WTC11 (cell line): ENCODE results near the gene ING2. TPM values are rescaled to one million over a fixed set of nuclear protein-coding genes. Genes with fewer than 3 reads are reported as not detected.

Experiments used
- ATAC-seq: fragments of 200-7000 bp; cut with Tn5 transposase; 2 replicates; pipeline ENCODE4 v1.10.0; 2021; ENCODE audit warnings: mild to moderate bottlenecking, moderate library complexity
- CTCF ChIA-PET: fragments of 300-600 bp; sonication (Branson Sonifier 250); formaldehyde crosslinking; loops from one replicate; lab custom pipeline; 2021; ENCODE audit warnings: antibody characterized with exemption; lab: Charles Lee
- POLR2A ChIA-PET: fragments of 350-600 bp; sonication (Branson Sonifier 250); formaldehyde crosslinking; loops from one replicate; lab custom pipeline; 2021; ENCODE audit warnings: antibody characterized with exemption; lab: Charles Lee
- DNase-seq: peaks from one replicate; pipeline ENCODE4 v3.0.0; 2021; ENCODE audit warnings: low spot score
- H3K27ac Mint-ChIP-seq: 2 replicates; pipeline ENCODE4 v1.8.0; 2021; ENCODE audit warnings: mixed read lengths
- H3K27me3 Mint-ChIP-seq: 2 replicates; pipeline ENCODE4 v1.8.0; 2021; ENCODE audit warnings: low read depth, mild to moderate bottlenecking, moderate library complexity, mixed read lengths
- H3K36me3 Mint-ChIP-seq: 2 replicates; pipeline ENCODE4 v1.8.0; 2021; ENCODE audit warnings: mixed read lengths
- H3K4me1 Mint-ChIP-seq: 2 replicates; pipeline ENCODE4 v1.8.0; 2022; ENCODE audit warnings: mixed read lengths
- H3K4me3 Mint-ChIP-seq: 2 replicates; pipeline ENCODE4 v1.8.0; 2021; ENCODE audit warnings: mild to moderate bottlenecking, moderate library complexity, mixed read lengths
- H3K9me3 Mint-ChIP-seq: 2 replicates; pipeline ENCODE4 v1.8.0; 2021; ENCODE audit warnings: mixed read lengths
- CBFB ChIP-seq: sonication (generic); formaldehyde crosslinking; IDR thresholded peaks from 2 replicates; pipeline ENCODE4 v1.8.1; 2022; ENCODE audit warnings: mild to moderate bottlenecking, low read depth, missing genetic modification reagents
- CREM ChIP-seq: sonication (generic); formaldehyde crosslinking; IDR thresholded peaks from 2 replicates; pipeline ENCODE4 v1.8.1; 2022; ENCODE audit warnings: mild to moderate bottlenecking, missing genetic modification reagents, moderate library complexity
- FOXJ3 ChIP-seq: sonication (generic); formaldehyde crosslinking; IDR thresholded peaks from 2 replicates; pipeline ENCODE4 v1.9.0; 2021; ENCODE audit warnings: missing genetic modification reagents, mild to moderate bottlenecking, borderline replicate concordance
- HMGA2 ChIP-seq: fragments of 250-450 bp; sonication (Bioruptor Pico); IDR thresholded peaks from 2 replicates; pipeline ENCODE4 v1.4.0; 2021; ENCODE audit warnings: mild to moderate bottlenecking, moderate library complexity
- JUN ChIP-seq: sonication (generic); formaldehyde crosslinking; IDR thresholded peaks from 2 replicates; pipeline ENCODE4 v1.8.0; 2023; ENCODE audit warnings: mild to moderate bottlenecking, missing genetic modification reagents
- KAT7 ChIP-seq: sonication (generic); formaldehyde crosslinking; IDR thresholded peaks from 2 replicates; pipeline ENCODE4 v1.8.1; 2023; ENCODE audit warnings: missing genetic modification reagents, mild to moderate bottlenecking, borderline replicate concordance
- MXD4 ChIP-seq: fragments of 250-450 bp; sonication (Bioruptor Pico); IDR thresholded peaks from 2 replicates; pipeline ENCODE4 v1.8.0; 2021; ENCODE audit warnings: mild to moderate bottlenecking, moderate library complexity, borderline replicate concordance
- NFE2L1 ChIP-seq: sonication (generic); formaldehyde crosslinking; IDR thresholded peaks from 2 replicates; pipeline ENCODE4 v1.8.1; 2023; ENCODE audit warnings: missing genetic modification reagents
- NR2C2 ChIP-seq: sonication (generic); formaldehyde crosslinking; IDR thresholded peaks from 2 replicates; pipeline ENCODE4 v1.8.0; 2022; ENCODE audit warnings: mild to moderate bottlenecking, missing genetic modification reagents
- NR3C1 ChIP-seq: sonication (generic); formaldehyde crosslinking; conservative IDR thresholded peaks from 2 replicates; pipeline ENCODE4 v1.8.1; 2023; ENCODE audit warnings: low read depth, mild to moderate bottlenecking, missing genetic modification reagents
- RORB ChIP-seq: fragments of 250-450 bp; sonication (Bioruptor Pico); IDR thresholded peaks from 2 replicates; pipeline ENCODE4 v1.9.0; 2021; ENCODE audit warnings: mild to moderate bottlenecking
- SOX15 ChIP-seq: fragments of 250-450 bp; sonication (Bioruptor Pico); IDR thresholded peaks from 2 replicates; pipeline ENCODE4 v1.9.0; 2021; ENCODE audit warnings: mild to moderate bottlenecking
- TP53 ChIP-seq: sonication (generic); formaldehyde crosslinking; IDR thresholded peaks from 2 replicates; pipeline ENCODE4 v1.8.1; 2023; ENCODE audit warnings: mild to moderate bottlenecking, missing genetic modification reagents
- ZBTB21 ChIP-seq: sonication (generic); formaldehyde crosslinking; IDR thresholded peaks from 2 replicates; pipeline ENCODE4 v1.8.1; 2023; ENCODE audit warnings: mild to moderate bottlenecking, missing genetic modification reagents, borderline replicate concordance
- ZNF121 ChIP-seq: sonication (generic); formaldehyde crosslinking; IDR thresholded peaks from 2 replicates; pipeline ENCODE4 v1.8.0; 2023; ENCODE audit warnings: missing genetic modification reagents
- ZNF416 ChIP-seq: fragments of 250-450 bp; sonication (Bioruptor Pico); IDR thresholded peaks from 2 replicates; pipeline ENCODE4 v1.9.0; 2021; ENCODE audit warnings: mild to moderate bottlenecking, inconsistent platforms
- total RNA-seq: library from RNA; stranded (reverse); gene quantifications from 3 replicates; pipeline ENCODE4 v1.2.3, GENCODE V29; 2021
- TF ChIP-seq, protein P1 (sequence below): sonication (generic); formaldehyde crosslinking; IDR thresholded peaks from 2 replicates; pipeline ENCODE4 v1.8.1; 2023; ENCODE audit warnings: mild to moderate bottlenecking, missing genetic modification reagents, moderate library complexity
- TF ChIP-seq, protein P2 (sequence below): sonication (generic); formaldehyde crosslinking; IDR thresholded peaks from 2 replicates; pipeline ENCODE4 v1.8.0; 2022; ENCODE audit warnings: mild to moderate bottlenecking, missing genetic modification reagents
- TF ChIP-seq, protein P3 (sequence below): sonication (generic); formaldehyde crosslinking; IDR thresholded peaks from 2 replicates; pipeline ENCODE4 v1.8.1; 2022; ENCODE audit warnings: mild to moderate bottlenecking, moderate library complexity, missing genetic modification reagents
- TF ChIP-seq, protein P4 (sequence below): fragments of 200-600 bp; IDR thresholded peaks from 2 replicates; pipeline ENCODE4 v1.8.0; 2022; ENCODE audit warnings: antibody characterized with exemption
- TF ChIP-seq, protein P5 (sequence below): sonication (generic); formaldehyde crosslinking; conservative IDR thresholded peaks from 2 replicates; pipeline ENCODE4 v1.8.1; 2022; ENCODE audit warnings: mild to moderate bottlenecking, missing genetic modification reagents
- TF ChIP-seq, protein P6 (sequence below): sonication (generic); formaldehyde crosslinking; IDR thresholded peaks from 2 replicates; pipeline ENCODE4 v1.8.1; 2022; ENCODE audit warnings: low read depth, missing genetic modification reagents, borderline replicate concordance
- TF ChIP-seq, protein P7 (sequence below): sonication (generic); formaldehyde crosslinking; IDR thresholded peaks from 2 replicates; pipeline ENCODE4 v1.8.0; 2022; ENCODE audit warnings: missing genetic modification reagents

Gene ING2
- total RNA-seq, 1 experiment from 2014 or later: 12.0 TPM

DNA sequence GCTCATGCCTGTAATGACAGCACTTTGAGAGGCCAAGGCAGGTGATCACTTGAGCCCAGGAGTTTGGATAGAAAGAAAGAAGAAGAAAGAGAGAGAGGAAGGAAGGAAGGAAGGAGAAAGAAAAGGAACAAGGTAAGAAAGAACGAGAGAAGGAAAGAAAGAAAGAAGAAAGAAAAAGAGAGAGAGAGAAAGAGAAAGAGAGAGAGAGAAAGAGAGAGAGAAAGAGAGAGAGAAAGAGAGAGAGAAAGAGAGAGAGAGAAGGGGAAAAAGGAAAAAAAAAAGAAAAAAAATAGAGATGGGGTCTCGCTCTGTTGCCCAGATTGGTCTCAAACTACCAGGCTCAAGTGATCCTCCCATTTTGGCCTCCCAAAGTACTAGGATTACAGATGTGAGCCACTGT is 22.5 kb downstream of the ING2 start:
- TF ChIP-seq CREM (CRISPR knock-in tag) (no peak), MXD4 (CRISPR knock-in tag) (no peak), ZNF121 (CRISPR knock-in tag) (no peak), JUN (no peak), ZNF416 (no peak), NFE2L1 (CRISPR knock-in tag) (no peak), FOXJ3 (CRISPR knock-in tag) (no peak), NR3C1 (CRISPR knock-in tag) (no peak), ZBTB21 (CRISPR knock-in tag) (no peak)
- TF ChIP-seq, protein P1, sequence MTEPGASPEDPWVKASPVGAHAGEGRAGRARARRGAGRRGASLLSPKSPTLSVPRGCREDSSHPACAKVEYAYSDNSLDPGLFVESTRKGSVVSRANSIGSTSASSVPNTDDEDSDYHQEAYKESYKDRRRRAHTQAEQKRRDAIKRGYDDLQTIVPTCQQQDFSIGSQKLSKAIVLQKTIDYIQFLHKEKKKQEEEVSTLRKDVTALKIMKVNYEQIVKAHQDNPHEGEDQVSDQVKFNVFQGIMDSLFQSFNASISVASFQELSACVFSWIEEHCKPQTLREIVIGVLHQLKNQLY: no peak
- Mint-ChIP-seq H3K36me3 (no peaks in the 10 kb centered on the region), H3K4me1 (no peaks in the 10 kb centered on the region), H3K27me3 (no peaks in the 10 kb centered on the region; the same call in 1 of the 2 replicates), H3K9me3 (no peaks in the 10 kb centered on the region), H3K4me3 (no peak overlapping the region), H3K27ac (no peak overlapping the region)
- CTCF ChIA-PET: no interaction called here
- POLR2A ChIA-PET: no interaction called here
- DNase-seq (no peak), ATAC-seq (no peak)

DNA sequence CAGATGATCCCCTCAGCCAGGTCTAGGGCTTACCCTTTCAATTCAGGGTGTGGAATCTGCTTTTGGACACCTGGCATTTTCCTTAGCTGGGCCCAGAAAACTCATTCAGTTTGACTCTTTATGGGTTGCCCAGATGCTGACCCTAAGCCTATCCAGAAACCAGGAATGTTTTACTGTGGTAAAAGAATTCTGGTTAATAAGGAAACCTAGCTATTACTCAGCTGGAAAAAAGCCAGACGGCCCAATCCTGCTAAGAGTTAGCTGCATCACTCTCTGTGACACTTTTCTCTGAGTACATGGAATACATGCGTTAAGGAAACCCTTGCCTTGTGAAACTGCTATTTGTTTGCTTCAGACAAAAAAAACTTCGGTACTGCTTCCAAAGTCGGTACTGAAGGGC is 28.0 kb downstream of the ING2 start:
- Mint-ChIP-seq H3K27ac (no peak overlapping the region), H3K9me3 (no peaks in the 10 kb centered on the region), H3K36me3 (no peaks in the 10 kb centered on the region), H3K4me1 (peaks cover 4% of the 10 kb centered on the region), H3K4me3 (no peak overlapping the region), H3K27me3 (no peaks in the 10 kb centered on the region; the same call in 1 of the 2 replicates)
- DNase-seq (no peak), ATAC-seq (no peak)
- POLR2A ChIA-PET: interaction anchor here (0.6 kb wide), 2 partner anchors 419 to 695 kb away, joined by 3 read pairs; no protein-coding TSS in a partner anchor
- TF ChIP-seq TP53 (no peak), NR3C1 (CRISPR knock-in tag) (no peak), KAT7 (CRISPR knock-in tag) (no peak)
- CTCF ChIA-PET: interaction anchor here (1.5 kb wide), 1 partner anchor 67 kb away, joined by 8 read pairs; no protein-coding TSS in a partner anchor

DNA sequence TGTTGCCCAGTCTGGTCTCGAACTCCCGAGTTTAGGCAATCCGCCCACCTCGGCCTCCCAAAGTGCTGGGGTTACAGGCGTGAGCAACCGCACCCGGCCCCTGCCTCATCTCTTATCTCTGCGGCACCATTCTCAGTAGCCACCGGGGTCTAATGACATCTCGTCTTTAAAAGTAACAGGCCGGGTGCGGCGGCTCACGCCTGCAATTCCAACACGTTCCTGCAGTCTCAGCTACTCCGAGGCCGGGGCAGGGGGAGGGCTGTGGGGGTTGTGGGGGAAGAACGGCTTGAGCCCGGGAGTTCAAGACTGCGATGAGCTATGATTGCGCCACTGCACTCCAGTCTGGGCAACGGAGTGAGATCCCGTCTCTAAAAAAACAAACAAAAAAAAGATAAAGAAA is 28.8 kb downstream of the ING2 start:
- DNase-seq: peak; percentile 26
- H3K27ac Mint-ChIP-seq: no peak overlapping the region
- no peak overlapping the region for H3K4me3 Mint-ChIP-seq
- ChIA-PET POLR2A (no interaction called here), CTCF (interaction anchor here (1.5 kb wide), 1 partner anchor 66 kb away, joined by 8 read pairs; no protein-coding TSS in a partner anchor)
- H3K9me3 Mint-ChIP-seq: no peaks in the 10 kb centered on the region
- no peaks in the 10 kb centered on the region for H3K36me3 Mint-ChIP-seq
- H3K27me3 Mint-ChIP-seq: no peaks in the 10 kb centered on the region; the same call in 1 of the 2 replicates
- ATAC-seq: peak; percentile 95
- peaks cover 7% of the 10 kb centered on the region for H3K4me1 Mint-ChIP-seq
- TF ChIP-seq HMGA2 (CRISPR knock-in tag): no peak
- TF ChIP-seq, protein P2, sequence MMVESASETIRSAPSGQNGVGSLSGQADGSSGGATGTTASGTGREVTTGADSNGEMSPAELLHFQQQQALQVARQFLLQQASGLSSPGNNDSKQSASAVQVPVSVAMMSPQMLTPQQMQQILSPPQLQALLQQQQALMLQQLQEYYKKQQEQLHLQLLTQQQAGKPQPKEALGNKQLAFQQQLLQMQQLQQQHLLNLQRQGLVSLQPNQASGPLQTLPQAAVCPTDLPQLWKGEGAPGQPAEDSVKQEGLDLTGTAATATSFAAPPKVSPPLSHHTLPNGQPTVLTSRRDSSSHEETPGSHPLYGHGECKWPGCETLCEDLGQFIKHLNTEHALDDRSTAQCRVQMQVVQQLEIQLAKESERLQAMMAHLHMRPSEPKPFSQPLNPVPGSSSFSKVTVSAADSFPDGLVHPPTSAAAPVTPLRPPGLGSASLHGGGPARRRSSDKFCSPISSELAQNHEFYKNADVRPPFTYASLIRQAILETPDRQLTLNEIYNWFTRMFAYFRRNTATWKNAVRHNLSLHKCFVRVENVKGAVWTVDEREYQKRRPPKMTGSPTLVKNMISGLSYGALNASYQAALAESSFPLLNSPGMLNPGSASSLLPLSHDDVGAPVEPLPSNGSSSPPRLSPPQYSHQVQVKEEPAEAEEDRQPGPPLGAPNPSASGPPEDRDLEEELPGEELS (CRISPR knock-in tag): no peak
- TF ChIP-seq, protein P3, sequence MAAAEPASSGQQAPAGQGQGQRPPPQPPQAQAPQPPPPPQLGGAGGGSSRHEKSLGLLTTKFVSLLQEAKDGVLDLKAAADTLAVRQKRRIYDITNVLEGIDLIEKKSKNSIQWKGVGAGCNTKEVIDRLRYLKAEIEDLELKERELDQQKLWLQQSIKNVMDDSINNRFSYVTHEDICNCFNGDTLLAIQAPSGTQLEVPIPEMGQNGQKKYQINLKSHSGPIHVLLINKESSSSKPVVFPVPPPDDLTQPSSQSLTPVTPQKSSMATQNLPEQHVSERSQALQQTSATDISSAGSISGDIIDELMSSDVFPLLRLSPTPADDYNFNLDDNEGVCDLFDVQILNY: no peak
- TF ChIP-seq CBFB (CRISPR knock-in tag): no peak
- no peak for TF ChIP-seq SOX15 (CRISPR knock-in tag)
- TF ChIP-seq, protein P4, sequence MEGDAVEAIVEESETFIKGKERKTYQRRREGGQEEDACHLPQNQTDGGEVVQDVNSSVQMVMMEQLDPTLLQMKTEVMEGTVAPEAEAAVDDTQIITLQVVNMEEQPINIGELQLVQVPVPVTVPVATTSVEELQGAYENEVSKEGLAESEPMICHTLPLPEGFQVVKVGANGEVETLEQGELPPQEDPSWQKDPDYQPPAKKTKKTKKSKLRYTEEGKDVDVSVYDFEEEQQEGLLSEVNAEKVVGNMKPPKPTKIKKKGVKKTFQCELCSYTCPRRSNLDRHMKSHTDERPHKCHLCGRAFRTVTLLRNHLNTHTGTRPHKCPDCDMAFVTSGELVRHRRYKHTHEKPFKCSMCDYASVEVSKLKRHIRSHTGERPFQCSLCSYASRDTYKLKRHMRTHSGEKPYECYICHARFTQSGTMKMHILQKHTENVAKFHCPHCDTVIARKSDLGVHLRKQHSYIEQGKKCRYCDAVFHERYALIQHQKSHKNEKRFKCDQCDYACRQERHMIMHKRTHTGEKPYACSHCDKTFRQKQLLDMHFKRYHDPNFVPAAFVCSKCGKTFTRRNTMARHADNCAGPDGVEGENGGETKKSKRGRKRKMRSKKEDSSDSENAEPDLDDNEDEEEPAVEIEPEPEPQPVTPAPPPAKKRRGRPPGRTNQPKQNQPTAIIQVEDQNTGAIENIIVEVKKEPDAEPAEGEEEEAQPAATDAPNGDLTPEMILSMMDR: no peak
- TF ChIP-seq ZNF121 (CRISPR knock-in tag): no peak
- TF ChIP-seq, protein P5, sequence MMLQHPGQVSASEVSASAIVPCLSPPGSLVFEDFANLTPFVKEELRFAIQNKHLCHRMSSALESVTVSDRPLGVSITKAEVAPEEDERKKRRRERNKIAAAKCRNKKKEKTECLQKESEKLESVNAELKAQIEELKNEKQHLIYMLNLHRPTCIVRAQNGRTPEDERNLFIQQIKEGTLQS (CRISPR knock-in tag): no peak
- TF ChIP-seq, protein P6, sequence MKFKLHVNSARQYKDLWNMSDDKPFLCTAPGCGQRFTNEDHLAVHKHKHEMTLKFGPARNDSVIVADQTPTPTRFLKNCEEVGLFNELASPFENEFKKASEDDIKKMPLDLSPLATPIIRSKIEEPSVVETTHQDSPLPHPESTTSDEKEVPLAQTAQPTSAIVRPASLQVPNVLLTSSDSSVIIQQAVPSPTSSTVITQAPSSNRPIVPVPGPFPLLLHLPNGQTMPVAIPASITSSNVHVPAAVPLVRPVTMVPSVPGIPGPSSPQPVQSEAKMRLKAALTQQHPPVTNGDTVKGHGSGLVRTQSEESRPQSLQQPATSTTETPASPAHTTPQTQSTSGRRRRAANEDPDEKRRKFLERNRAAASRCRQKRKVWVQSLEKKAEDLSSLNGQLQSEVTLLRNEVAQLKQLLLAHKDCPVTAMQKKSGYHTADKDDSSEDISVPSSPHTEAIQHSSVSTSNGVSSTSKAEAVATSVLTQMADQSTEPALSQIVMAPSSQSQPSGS: no peak
- no peak for TF ChIP-seq TP53
- TF ChIP-seq, protein P7, sequence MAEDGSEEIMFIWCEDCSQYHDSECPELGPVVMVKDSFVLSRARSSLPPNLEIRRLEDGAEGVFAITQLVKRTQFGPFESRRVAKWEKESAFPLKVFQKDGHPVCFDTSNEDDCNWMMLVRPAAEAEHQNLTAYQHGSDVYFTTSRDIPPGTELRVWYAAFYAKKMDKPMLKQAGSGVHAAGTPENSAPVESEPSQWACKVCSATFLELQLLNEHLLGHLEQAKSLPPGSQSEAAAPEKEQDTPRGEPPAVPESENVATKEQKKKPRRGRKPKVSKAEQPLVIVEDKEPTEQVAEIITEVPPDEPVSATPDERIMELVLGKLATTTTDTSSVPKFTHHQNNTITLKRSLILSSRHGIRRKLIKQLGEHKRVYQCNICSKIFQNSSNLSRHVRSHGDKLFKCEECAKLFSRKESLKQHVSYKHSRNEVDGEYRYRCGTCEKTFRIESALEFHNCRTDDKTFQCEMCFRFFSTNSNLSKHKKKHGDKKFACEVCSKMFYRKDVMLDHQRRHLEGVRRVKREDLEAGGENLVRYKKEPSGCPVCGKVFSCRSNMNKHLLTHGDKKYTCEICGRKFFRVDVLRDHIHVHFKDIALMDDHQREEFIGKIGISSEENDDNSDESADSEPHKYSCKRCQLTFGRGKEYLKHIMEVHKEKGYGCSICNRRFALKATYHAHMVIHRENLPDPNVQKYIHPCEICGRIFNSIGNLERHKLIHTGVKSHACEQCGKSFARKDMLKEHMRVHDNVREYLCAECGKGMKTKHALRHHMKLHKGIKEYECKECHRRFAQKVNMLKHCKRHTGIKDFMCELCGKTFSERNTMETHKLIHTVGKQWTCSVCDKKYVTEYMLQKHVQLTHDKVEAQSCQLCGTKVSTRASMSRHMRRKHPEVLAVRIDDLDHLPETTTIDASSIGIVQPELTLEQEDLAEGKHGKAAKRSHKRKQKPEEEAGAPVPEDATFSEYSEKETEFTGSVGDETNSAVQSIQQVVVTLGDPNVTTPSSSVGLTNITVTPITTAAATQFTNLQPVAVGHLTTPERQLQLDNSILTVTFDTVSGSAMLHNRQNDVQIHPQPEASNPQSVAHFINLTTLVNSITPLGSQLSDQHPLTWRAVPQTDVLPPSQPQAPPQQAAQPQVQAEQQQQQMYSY (CRISPR knock-in tag): no peak
- no peak for TF ChIP-seq NR2C2 (CRISPR knock-in tag)
- TF ChIP-seq RORB: no peak
- TF ChIP-seq ZBTB21 (CRISPR knock-in tag): no peak
